GM06990 (cell line): ENCODE results near the gene MYLIP.
A peak's percentile ranks its signal among the peaks of the same experiment; 100 is the strongest.

Experiments used
- DNase-seq: peaks from one replicate; pipeline ENCODE4 v3.0.0-alpha.2; 2011; ENCODE audit not compliant: insufficient read length; ENCODE audit errors: extremely low read depth
- H3K27me3 ChIP-seq: replicated peaks from 2 replicates; pipeline ENCODE4 v1.6.0; 2011; ENCODE audit warnings: low read length; ENCODE audit not compliant: control insufficient read depth, insufficient read depth
- H3K36me3 ChIP-seq: 2 replicates; pipeline ENCODE4 v1.5.1; 2011; ENCODE audit warnings: low read length; ENCODE audit not compliant: control insufficient read depth, insufficient read depth
- H3K4me3 ChIP-seq: replicated peaks from 2 replicates; pipeline ENCODE4 v1.5.1; 2011; ENCODE audit warnings: low read depth, mild to moderate bottlenecking, control low read depth, low read length
- CTCF ChIP-seq: IDR thresholded peaks from 2 replicates; pipeline ENCODE4 v1.5.1; 2011; ENCODE audit warnings: low read length, control low read depth, mild to moderate bottlenecking, inconsistent platforms; ENCODE audit not compliant: insufficient read depth, poor library complexity, severe bottlenecking

MYLIP gene

GRCh38 chr6:16128759-16129622, at the start of gene MYLIP:
MYLIP (plus strand) TSS chr6:16129086; CDS start chr6:16129323, 237 bp downstream.
- Histone ChIP-seq H3K36me3 (peaks cover 2% of the 10 kb centered on the region; the same call in 1 of the 2 replicates), H3K27me3 (no peaks in the 10 kb centered on the region), H3K4me3 (peak within 1 kb of the TSS; percentile 91)
- peak; percentile 87 for TF ChIP-seq CTCF
- DNase-seq: peak; percentile 97

DNA sequence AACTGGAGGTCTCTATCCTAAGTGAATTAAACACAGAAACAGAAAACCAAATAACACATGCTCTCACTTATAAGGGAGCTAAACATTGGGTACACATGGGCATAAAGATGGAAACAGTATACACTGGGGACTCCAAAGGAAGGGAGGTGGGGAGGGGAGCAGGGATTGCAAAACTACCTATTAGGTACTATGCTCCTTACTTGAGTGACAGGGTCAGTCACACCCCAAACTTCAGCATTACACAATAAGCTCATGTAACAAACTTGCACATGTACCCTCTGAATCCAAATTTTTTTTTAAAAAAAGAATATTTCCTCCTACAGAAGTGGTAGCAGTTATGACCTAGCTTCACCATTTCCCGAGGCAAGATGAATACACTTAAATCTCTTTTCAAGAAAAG, 49.5 kb upstream of the MYLIP start:
- no peak for DNase-seq
- H3K27me3 ChIP-seq: no peaks in the 10 kb centered on the region
- TF ChIP-seq CTCF: no peak

GRCh38 chr6:16080204-16080603, 48.7 kb upstream of the MYLIP start:
- Histone ChIP-seq H3K4me3 (no peak overlapping the region), H3K27me3 (no peaks in the 10 kb centered on the region), H3K36me3 (no peaks in the 10 kb centered on the region)
- DNase-seq: no peak
- no peak for TF ChIP-seq CTCF

More for the DNA sequence above, 49.5 kb upstream of the MYLIP start:
- no peak overlapping the region for H3K4me3 ChIP-seq
- no peaks in the 10 kb centered on the region for H3K36me3 ChIP-seq

DNA sequence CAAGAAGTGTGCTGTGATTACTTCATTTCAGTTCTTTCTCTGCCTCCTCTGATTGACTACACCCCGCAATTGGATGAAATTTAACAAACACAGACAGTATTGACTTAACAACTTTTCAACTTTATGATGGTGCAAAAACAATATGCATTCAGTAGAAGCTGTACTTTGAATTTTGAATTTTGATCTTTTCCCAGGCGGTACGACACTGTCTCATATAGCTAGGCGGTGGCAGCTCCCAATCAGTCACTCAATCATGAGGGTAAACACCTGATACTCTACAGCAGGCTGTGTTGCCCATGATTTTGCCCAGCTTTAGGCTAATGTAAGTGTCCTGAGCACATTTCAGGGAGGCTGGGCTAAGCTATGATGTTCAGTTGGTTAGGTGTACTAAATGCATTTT, 47.6 kb upstream of the MYLIP start:
- no peaks in the 10 kb centered on the region for H3K27me3 ChIP-seq
- no peaks in the 10 kb centered on the region for H3K36me3 ChIP-seq
- no peak for TF ChIP-seq CTCF
- no peak overlapping the region for H3K4me3 ChIP-seq
- no peak for DNase-seq

DNA sequence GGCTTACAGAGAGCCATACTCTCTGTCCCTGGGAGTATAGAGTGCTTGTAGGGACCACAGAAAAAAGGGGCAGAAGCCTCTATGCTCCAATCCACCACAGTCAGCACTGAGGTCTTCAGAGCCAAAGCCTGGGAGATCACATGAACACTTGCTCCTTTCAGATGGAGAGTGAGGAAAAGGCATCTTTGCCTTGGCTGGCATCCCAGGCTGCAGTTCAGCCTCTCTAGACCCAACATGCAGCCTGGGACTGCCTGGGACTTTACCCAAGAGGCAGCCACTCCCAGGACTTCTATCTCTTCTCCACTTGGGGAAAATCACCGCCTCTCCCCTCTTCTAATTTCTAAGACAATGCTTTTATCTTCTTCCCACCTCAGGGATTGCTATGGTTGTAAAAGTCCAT, 46.5 kb upstream of the MYLIP start:
- no peak for TF ChIP-seq CTCF
- no peak for DNase-seq
- Histone ChIP-seq H3K4me3 (no peak overlapping the region), H3K36me3 (no peaks in the 10 kb centered on the region), H3K27me3 (no peaks in the 10 kb centered on the region)
